Measurements from ENCODE around the gene ARHGEF9.

ARHGEF9 gene

GRCh38 chrX:63746278-63746677 lies 38.7 kb downstream of the ARHGEF9 start:
- Histone ChIP-seq H2AFZ (ENCODE audit: low read depth, low read length, severe bottlenecking) (no peak overlapping the region), H3K36me3 (ENCODE audit: low read length) (no peaks in the 10 kb centered on the region), H3F3A (ENCODE audit: insufficient read depth) (no peaks in the 10 kb centered on the region), H3K9me3 (ENCODE audit: insufficient read depth, low read length) (no peaks in the 10 kb centered on the region), H3K27ac (ENCODE audit: low read depth, low read length) (no peak overlapping the region), H3K79me2 (ENCODE audit: insufficient read depth, low read length) (peaks cover 53% of the 10 kb centered on the region), H3K4me2 (ENCODE audit: low read depth, low read length, poor library complexity, severe bottlenecking) (no peak overlapping the region), H3K4me3 (ENCODE audit: insufficient read depth, low read length, poor library complexity, severe bottlenecking) (no peak overlapping the region), H3K9ac (ENCODE audit: low read length) (no peak overlapping the region), H3K27me3 (ENCODE audit: low read length) (no peaks in the 10 kb centered on the region), H3K9me2 (replicated peaks; ENCODE audit: insufficient read depth, low read length) (no peaks in the 10 kb centered on the region), H4K20me1 (ENCODE audit: low read depth, low read length) (no peaks in the 10 kb centered on the region)
- TF ChIP-seq EZH2phosphoT487 (conservative IDR thresholded peaks at IDR 0.05; ENCODE audit: low read length) (no peak), CTCF (IDR thresholded peaks at IDR 0.05; ENCODE audit: insufficient read depth, low read length, poor library complexity, severe bottlenecking) (no peak)

- H3F3A ChIP-seq (ENCODE audit: insufficient read depth): no peaks in the 10 kb centered on the region
- no peak overlapping the region for H3K4me3 ChIP-seq (ENCODE audit: insufficient read depth, low read length, poor library complexity, severe bottlenecking)
- H3K27ac ChIP-seq (ENCODE audit: low read depth, low read length): no peak overlapping the region
- H2AFZ ChIP-seq (ENCODE audit: low read depth, low read length, severe bottlenecking): no peak overlapping the region
- no peak overlapping the region for H3K4me2 ChIP-seq (ENCODE audit: low read depth, low read length, poor library complexity, severe bottlenecking)
- TF ChIP-seq CTCF (IDR thresholded peaks at IDR 0.05; ENCODE audit: insufficient read depth, low read length, poor library complexity, severe bottlenecking) (no peak), EZH2phosphoT487 (conservative IDR thresholded peaks at IDR 0.05; ENCODE audit: low read length) (no peak)
- H3K9me3 ChIP-seq (ENCODE audit: insufficient read depth, low read length): no peaks in the 10 kb centered on the region
- H4K20me1 ChIP-seq (ENCODE audit: low read depth, low read length): no peaks in the 10 kb centered on the region
- no peak overlapping the region for H3K9ac ChIP-seq (ENCODE audit: low read length)
- H3K9me2 ChIP-seq (replicated peaks; ENCODE audit: insufficient read depth, low read length): no peaks in the 10 kb centered on the region
- peaks cover 47% of the 10 kb centered on the region for H3K79me2 ChIP-seq (ENCODE audit: insufficient read depth, low read length)
- no peaks in the 10 kb centered on the region for H3K36me3 ChIP-seq (ENCODE audit: low read length)
- H3K27me3 ChIP-seq (ENCODE audit: low read length): no peaks in the 10 kb centered on the region
These were observed 40.1 kb downstream of the ARHGEF9 start for GRCh38 chrX:63744850-63745394.

GRCh38 chrX:63743596-63743995 lies 41.4 kb downstream of the ARHGEF9 start:
- Histone ChIP-seq H3K9ac (ENCODE audit: low read length) (no peak overlapping the region), H3K27me3 (ENCODE audit: low read length) (no peaks in the 10 kb centered on the region), H3K4me2 (ENCODE audit: low read depth, low read length, poor library complexity, severe bottlenecking) (no peak overlapping the region), H3K79me2 (ENCODE audit: insufficient read depth, low read length) (peaks cover 42% of the 10 kb centered on the region), H3K9me2 (replicated peaks; ENCODE audit: insufficient read depth, low read length) (no peaks in the 10 kb centered on the region), H3K27ac (ENCODE audit: low read depth, low read length) (no peak overlapping the region), H2AFZ (ENCODE audit: low read depth, low read length, severe bottlenecking) (no peak overlapping the region), H3K4me3 (ENCODE audit: insufficient read depth, low read length, poor library complexity, severe bottlenecking) (no peak overlapping the region), H3K36me3 (ENCODE audit: low read length) (no peaks in the 10 kb centered on the region), H4K20me1 (ENCODE audit: low read depth, low read length) (no peaks in the 10 kb centered on the region), H3F3A (ENCODE audit: insufficient read depth) (no peaks in the 10 kb centered on the region), H3K9me3 (ENCODE audit: insufficient read depth, low read length) (no peaks in the 10 kb centered on the region)
- no peak for TF ChIP-seq EZH2phosphoT487 (conservative IDR thresholded peaks at IDR 0.05; ENCODE audit: low read length)
- TF ChIP-seq CTCF (IDR thresholded peaks at IDR 0.05; ENCODE audit: insufficient read depth, low read length, poor library complexity, severe bottlenecking): no peak
